Measurements from ENCODE around the gene NLK.
"Not testable (repeated sequence)": the region's sequence is repeated elsewhere in the genome, so short reads cannot be mapped to it uniquely, and the experiment has no call there.

NLK gene

DNA sequence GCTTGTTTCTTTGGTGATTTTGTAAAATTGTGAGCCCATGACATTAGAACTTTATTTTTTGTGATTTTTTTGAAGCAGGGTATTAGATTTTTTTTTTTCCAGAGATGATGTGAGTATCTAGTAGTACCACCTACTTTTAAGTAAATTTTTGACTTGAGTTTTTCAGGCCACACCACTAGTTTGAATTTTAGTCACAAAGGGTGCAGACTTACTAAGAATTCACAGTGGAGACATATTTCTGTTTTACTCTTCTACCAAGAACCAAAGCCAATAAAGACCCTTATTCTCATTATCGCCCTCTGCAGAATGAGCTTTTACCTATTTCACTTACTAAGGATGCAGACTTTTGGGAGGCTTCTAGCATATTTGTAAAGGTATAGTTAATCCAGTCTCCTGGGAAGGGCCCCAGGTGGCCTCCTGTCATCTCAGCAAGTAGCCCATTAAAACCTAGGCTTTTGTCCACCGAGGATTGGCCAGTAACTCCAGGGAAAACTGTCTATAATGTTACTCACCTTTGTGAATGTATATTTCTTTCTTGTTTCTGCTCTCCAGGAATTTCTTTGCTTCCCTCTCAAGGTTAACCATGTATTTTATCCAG is 30.6 kb downstream of the NLK start:
- DNase-seq (ENCODE audit: low read depth): no peak

- no peak for DNase-seq (ENCODE audit: low read depth)
Measured at GRCh38 chr17:28074010-28074409, 31.5 kb downstream of the NLK start.

DNA sequence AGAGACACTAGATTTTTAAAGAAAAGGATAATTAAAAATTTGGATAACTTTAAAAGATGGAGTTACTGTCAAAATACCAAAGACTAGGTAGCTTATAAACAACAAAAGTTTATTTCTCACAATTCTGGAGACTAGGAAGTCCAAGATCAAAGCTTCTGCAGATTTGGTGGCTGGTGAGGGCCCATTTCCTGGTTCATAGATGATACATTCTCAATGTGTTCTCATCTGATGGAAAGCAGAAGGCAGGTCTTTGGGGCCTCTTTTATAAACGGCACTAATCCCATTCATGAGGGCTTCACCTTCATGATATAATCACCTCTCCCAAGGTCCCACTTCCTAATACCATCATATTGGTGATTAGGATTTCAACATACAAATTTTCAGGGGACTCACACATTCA is 33.7 kb downstream of the NLK start:
- no peak for DNase-seq (ENCODE audit: low read depth)

DNA sequence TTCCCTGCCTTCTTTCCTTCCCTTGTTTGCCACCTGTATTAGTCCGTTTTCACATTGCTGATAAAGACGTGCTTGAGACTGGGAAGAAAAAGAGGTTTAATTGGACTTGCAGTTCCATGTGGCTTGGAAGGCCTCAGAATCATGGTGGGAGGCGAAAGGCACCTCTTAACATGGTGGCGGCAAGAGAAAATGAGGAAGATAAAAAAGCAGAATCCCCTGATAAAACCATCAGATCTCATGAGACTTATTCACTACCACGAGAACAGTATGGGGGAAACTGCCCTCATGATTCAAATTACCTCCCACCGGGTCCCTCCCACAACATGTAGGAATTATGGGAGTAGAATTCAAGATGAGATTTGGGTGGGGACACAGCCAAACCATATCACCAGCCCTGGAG is 34.7 kb downstream of the NLK start:
- not testable (repeated sequence) for DNase-seq (ENCODE audit: low read depth)

DNA sequence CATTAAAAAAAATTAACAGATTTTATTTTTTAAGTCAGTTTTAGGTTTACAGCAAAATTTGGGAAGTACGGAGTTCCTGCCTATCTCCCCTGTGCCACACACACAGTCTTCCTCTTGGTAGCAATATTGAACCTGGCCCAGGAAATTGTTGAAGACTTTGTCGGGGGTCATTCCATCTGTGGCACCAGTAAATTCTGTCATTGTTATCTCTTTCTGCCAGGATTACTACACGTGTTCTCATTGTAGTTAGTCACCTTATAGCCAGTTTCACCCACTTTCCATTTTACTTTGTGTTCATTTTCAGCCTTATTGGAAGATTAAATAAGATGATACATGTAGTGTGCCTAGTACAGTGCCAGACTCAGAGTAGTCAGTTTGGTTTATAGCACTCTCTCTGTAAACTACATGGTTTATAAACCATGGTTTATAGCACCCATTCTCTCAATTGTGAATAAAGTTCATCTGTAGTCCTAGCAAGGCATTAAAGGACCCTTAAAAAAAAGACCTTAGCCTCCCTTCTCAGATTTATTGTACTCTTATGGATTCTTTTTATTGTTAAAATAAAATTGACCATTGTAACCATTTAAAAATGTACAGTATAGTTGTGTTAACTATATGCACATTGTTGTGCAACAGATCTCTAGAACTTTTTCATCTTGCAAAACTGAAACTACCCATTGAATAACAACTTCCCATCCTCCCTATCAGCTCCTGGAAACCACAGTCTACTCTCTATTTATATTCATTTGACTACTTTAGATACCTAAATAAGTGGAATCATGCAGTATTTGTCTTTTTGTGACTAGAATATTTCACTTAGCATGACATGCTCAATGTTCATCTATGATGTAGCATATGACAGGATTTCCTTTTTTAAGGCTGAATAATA is 36.1 kb downstream of the NLK start:
- DNase-seq (ENCODE audit: low read depth): no peak

GRCh38 chr17:28081467-28081866 is 39.0 kb downstream of the NLK start:
- DNase-seq (ENCODE audit: low read depth): no peak

DNA sequence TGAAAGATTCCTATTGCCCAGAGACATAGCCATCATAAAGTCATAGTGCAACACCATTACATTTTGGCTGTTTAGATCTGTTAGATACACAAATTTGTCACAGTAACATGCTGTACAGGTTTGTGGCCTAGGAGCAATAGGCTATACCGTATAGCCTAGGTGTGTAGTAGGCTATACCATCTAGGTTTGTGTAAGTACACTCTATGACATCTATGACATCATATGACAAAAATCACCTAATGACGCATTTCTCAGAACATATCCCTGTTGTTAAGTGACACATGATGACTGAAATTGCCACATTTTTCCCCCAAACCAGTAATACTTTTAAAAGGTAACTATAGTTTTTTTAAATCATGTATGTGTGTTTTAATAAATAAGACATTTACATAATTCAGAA is 43.3 kb downstream of the NLK start:
- DNase-seq (ENCODE audit: low read depth): no peak

- DNase-seq (ENCODE audit: low read depth): no peak
Measured at GRCh38 chr17:28086519-28086918, 44.0 kb downstream of the NLK start.

GRCh38 chr17:28087743-28088142 is 45.3 kb downstream of the NLK start:
- DNase-seq (ENCODE audit: low read depth): no peak

DNA sequence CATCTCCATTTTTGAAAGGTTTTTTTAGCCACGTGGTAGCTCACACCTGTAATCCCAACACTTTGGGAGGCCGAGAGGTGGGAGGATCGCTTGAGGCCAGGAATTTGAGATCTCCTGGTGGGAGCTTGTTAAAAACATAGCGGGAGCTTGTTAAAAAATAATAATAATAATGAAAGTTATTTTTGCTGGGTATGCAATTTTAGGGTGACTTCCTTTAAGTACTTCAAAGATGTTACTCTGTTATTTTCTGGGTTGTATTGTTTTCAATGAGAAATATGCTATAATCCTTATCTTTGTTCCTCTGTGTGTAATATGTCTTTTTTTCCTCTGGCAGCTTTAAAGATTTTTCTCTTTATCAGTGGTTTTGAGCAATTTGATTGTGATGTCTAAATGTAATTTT is 48.1 kb downstream of the NLK start:
- no peak for DNase-seq (ENCODE audit: low read depth)

DNA sequence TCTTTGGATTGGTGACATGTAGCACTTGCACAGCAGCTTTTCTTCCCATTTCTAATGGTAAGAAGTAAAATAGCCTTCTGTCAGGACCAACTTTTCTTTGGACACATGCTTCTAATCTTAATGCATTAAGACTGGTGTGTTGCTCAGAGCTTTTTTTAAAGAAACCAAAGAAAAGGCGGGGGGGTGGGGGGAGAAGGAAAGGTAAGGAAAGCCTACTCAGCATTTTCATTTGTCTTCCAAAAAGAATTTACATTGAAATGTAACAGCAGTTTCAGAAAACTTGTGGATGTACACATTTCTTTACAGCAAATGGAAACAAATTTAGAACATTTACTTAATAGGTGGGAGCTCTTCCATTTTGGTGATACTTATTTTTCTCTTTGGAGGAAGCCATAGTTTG is 49.6 kb downstream of the NLK start:
- DNase-seq (ENCODE audit: low read depth): no peak

- no peak for DNase-seq (ENCODE audit: low read depth)
Measured at GRCh38 chr17:28093999-28094716, 51.7 kb downstream of the NLK start.

DNA sequence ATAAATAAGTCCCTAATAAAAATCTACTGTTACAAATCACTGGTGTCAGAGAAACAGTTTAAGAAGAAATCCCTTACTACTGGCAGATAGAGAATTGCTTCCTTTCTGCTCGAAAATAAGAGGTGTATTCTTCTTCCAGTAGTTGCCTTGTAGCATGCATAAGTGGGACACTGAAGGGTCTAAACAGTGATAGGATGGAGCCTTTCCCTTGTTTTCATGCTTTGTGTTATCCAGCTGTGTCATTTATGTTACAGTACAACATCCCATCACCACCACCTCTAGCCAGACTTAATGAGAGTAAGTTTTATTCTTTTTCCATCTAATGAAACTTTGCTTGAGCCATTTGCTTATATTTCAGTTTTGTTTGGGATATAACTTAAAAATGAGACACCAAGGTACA is 54.3 kb downstream of the NLK start:
- no peak for DNase-seq (ENCODE audit: low read depth)

DNA sequence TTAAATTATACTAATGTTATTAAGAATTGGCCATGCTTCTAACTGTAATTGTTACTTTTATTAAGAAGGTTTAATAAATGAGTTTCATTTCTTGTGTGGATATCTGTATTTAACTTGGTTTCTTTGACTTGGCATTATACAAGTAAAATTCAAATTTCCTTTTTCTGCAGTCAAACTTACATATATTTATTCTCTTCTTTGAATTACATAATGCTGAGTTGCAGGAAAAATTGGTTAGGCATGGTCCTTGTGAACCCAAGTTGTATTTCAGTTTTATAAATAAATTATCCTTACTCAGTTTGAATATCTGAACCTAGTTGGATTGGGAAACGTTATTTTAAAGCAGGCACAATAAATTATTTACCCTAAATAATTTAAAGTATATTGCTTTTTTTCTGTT is 54.8 kb downstream of the NLK start:
- no peak for DNase-seq (ENCODE audit: low read depth)

DNA sequence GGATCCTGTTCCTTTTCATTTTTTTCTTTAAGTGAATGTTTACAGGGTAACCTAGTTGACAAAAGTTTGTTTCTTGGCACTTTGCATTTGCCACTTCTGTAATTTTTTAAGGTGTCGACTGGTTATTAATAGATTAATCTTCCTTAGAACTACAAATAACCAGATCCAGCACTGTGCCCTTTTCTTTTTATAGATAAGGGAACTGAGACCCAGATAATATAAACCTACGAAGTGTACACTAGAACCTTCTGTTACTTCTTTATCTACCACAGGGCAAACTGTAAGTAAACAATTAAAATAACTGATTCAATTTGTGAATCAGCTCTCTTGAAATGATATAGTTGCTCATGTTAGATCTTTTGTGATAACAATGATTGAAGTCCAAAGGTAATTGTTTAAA is 55.4 kb downstream of the NLK start:
- no peak for DNase-seq (ENCODE audit: low read depth)

DNA sequence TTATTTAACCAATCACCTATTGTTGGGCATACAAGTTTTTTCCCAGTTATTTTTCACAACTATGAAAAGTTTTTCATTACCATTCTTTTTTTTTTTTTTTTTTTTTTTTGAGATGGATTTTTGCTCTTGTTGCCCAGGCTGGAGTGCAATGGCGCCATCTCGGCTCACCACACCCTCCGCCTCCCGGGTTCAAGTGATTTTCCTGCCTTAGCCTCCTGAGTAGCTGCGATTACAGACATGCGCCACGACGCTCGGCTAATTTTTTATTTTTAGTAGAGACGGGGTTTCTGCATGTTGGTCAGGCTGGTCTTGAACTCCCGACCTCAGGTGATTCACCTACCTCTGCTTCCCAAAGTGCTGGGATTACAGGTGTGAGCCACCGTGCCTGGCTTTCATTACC is 56.1 kb downstream of the NLK start:
- DNase-seq (ENCODE audit: low read depth): not testable (repeated sequence)

- no peak for DNase-seq (ENCODE audit: low read depth)
Measured at GRCh38 chr17:28100251-28100650, 57.8 kb downstream of the NLK start.

DNA sequence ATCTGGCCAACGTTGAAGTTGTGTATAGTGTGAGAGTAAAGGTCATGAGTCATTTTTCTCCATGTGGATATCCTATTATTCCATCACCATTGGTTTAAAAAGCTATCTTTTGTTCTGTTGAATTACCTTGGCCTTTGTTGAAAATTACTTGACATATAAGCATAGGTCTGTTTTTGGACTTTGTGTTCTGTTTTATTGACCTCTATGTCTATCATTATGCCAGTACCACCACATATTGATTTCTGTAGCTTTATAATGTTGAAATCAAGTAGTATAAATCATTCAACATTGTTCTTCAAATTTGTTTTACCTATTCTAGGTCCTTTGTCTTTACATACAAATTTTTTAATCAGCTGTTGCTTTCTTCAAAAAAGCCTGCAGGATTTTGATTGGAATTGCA is 58.5 kb downstream of the NLK start:
- DNase-seq (ENCODE audit: low read depth): no peak

GRCh38 chr17:28101919-28102318 is 59.4 kb downstream of the NLK start:
- DNase-seq (ENCODE audit: low read depth): no peak

DNA sequence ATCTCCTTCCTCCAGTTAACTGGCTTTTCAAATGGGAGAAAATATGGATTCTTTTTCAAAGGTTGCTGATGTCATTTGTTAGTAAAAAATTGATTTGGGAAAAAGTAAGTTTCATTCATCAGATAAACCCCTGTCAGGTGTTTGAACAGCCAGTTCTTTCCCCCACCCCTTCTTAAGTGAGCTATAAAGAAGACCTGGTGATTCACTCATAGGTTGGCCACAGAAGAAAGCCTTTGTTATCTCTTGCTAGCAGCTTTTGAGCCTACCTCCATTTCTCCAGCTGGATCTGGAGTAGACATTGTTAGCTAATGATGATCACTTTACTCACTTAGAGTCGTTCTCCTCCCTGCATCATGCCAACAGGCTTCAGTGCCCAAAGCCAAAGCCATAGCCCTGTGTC is 63.0 kb downstream of the NLK start:
- DNase-seq (ENCODE audit: low read depth): no peak

- DNase-seq (ENCODE audit: low read depth): no peak
Measured at GRCh38 chr17:28110184-28110583, 67.7 kb downstream of the NLK start.

- no peak for DNase-seq (ENCODE audit: low read depth)
Measured at GRCh38 chr17:28112181-28112580, 69.7 kb downstream of the NLK start.

- no peak for DNase-seq (ENCODE audit: low read depth)
Measured at GRCh38 chr17:28112606-28113005, 70.1 kb downstream of the NLK start.

Data from HS-27A (cell line).